NCI-H2196 treated with DMSO at 0.1 percent for 48 hours (cell line): ENCODE data around the gene USP37.

Experiments
- DNase-seq: peaks from one replicate; lab custom pipeline; 2025; ENCODE audit not compliant: unreplicated experiment; lab: John Stamatoyannopoulos, UW

USP37 gene, protein sequence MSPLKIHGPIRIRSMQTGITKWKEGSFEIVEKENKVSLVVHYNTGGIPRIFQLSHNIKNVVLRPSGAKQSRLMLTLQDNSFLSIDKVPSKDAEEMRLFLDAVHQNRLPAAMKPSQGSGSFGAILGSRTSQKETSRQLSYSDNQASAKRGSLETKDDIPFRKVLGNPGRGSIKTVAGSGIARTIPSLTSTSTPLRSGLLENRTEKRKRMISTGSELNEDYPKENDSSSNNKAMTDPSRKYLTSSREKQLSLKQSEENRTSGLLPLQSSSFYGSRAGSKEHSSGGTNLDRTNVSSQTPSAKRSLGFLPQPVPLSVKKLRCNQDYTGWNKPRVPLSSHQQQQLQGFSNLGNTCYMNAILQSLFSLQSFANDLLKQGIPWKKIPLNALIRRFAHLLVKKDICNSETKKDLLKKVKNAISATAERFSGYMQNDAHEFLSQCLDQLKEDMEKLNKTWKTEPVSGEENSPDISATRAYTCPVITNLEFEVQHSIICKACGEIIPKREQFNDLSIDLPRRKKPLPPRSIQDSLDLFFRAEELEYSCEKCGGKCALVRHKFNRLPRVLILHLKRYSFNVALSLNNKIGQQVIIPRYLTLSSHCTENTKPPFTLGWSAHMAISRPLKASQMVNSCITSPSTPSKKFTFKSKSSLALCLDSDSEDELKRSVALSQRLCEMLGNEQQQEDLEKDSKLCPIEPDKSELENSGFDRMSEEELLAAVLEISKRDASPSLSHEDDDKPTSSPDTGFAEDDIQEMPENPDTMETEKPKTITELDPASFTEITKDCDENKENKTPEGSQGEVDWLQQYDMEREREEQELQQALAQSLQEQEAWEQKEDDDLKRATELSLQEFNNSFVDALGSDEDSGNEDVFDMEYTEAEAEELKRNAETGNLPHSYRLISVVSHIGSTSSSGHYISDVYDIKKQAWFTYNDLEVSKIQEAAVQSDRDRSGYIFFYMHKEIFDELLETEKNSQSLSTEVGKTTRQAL

DNA sequence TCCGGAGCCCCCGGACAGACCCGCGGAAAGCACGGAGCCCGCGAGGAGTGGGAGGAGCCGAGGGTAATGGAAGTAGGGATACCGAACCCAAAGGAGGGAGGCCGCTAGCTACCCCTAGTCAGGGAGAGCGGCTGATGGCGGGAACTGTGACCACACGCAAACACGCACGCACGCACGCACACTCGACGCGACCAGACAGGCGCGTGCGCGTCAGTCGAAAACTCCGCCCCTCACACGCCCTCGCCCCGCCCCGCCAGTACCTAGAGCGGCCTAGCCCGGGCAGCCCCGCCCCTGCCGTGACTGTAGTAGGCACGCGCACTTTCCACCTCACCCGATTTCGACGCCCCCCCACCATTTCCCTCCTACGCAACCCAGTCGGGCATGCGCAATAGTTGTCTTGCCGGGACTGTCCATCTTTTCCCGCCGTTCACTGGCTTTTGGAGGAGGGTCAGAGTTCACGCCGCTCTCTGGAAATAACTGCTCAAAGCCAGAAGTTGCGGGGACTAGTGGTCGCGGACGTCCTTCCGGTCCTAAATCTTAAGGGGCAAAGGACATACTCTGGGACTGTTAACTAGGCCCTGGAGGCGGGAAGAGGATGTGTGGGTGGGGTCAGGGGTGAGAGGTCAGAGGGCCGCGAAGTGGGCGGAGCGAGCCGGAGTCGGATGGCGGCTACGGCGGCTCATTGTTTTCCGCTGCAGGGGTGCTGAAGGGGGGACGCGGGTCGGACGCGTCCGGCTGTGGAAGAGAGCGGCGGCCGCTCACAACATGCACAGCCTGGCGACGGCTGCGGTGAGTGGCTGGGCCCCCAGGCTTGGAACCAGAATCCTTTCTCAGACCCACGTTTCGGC lies at the start of gene USP37, which contains the start of gene CNOT9:
Gene USP37 (minus strand): TSS at position 162 of the 848 bp plus-strand sequence. CDS start 9,698 bp downstream, outside the sequence.
Gene CNOT9 (plus strand): TSS at position 650 of the 848 bp plus-strand sequence. CDS start 116 bp downstream, at position 766.
- DNase-seq = peak; percentile 99

DNA sequence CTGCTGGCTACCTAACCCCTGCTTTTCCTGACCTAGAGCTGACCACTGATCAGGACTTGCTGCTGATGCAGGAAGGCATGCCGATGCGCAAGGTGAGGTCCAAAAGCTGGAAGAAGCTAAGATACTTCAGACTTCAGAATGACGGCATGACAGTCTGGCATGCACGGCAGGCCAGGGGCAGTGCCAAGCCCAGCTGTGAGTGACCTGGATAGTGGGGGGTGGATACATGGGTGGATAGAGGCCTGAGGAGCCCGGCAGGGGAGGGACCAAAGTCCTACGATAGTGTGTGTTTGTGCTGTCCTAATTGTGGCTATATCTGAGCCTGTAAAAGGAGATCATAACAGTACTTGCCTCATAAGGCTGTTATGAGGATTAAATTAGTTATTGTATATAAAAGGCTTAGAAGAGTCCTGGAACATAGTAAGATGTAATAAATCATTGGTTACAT lies 47.7 kb upstream of the USP37 start:
- no peak for DNase-seq

DNA sequence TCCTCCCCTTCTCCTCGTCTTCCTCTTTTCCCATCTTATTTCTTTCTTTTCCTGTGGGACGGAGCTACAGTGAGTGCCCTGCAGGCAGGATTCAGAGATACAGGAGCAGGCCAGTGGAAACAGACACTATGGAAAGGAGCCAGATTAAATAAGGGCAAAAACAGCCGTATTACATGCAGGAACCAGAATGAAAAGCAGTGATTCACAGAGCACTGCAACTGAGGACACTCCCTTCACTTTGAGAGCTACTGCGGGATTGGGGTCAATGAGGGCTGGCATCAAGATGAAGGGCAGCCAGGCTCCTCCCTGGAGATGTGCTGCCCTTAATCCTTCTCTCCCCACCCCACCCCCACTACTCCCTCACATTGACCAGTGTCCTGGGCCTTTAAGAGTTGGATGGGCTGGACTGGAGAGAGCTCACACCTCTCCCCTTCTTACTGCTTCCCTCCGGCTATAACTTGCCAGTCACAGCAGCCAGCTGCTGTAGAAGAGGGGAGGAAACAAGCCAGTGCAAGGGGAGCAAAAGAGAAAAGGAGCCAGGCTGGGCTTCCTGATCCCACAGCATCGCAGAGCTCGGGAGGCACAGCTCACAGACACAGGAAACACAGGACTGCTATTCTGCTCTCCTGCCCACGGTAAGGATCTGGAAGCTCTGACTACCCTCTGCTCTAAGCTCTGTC lies 39.4 kb upstream of the USP37 start, which contains the start of gene PLCD4:
Gene PLCD4 (plus strand): TSS at position 464 of the 680 bp plus-strand sequence. CDS start 7,841 bp downstream, outside the sequence.
- peak; percentile 65 for DNase-seq

DNA sequence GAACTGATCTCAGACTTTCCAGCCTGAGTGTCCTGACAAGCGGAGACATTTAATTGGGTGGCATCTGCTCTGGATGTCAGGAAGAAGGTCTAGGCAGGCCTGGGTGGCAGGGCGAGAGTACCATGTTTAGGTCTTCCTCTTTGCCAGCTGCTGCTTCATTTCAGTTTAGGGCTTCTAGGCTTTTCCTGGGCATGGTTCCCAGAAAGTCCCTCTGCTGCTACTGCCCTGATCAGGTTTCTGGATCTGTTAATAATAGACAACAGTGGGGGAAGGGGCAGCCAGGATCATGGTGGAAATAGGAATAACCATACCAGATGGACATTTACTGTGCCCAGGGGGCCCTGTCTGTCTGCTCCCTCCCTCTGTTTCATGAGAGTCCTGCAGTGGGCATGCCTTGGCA lies 37.3 kb upstream of the USP37 start:
- peak; percentile 75 for DNase-seq

DNA sequence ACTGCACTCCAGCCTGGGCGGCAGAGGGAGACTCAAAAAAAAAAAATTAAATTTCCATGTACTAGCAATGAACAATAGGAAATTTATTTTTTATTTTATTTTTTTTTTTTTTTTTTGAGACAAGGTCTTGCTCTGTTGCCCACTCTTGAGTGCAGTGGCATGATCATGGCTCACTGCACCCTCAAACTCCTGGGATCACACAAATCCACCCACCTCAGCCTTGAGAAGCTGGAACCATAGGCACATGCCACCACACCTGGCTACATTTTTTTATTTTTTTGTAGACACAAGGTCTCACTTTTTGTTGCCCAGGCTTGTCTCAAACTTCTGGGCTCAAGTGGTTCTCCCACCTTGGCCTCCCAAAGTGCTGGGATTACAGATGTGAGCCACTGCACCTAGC lies 17.4 kb upstream of the USP37 start:
- no peak for DNase-seq

DNA sequence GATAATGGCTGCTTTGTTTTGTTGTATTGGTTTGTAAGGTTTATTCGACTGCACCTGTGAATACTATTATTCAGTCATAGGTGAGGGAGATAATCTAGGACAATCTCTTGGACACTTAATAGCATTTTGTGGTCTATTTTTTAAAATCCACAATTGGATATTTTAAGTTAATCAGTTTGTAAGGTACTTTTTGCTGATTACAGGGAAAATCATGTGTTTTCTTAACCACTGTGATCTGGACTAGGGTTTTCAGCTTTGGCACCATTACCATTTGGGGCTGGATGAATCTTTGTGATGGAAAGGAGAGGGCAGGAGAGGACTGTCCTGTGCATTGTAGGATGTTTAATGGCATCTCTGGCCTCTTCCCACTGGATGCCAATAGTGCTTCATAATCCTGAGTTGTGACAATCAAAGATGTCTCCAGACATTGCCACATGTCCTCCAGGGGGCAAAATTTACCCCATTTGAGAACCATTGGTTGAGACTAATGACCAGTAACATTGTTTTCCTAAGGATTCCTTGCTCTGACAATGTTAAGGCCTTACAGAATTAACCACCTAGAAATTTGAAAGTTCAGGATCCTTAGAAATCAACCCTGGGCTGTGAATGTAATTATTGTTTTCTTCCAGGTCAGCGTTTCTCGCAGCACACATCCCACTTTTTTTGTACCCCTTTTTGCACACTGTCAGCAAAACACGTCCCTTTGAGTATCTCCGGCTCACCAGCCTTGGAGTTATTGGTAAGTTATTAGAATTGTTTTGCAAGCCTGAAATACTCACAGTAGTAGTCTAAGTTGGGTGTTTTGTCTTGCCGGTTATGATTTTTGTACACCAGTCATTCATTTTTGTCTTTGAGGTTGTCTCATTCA lies 16.1 kb upstream of the USP37 start:
- no peak for DNase-seq

DNA sequence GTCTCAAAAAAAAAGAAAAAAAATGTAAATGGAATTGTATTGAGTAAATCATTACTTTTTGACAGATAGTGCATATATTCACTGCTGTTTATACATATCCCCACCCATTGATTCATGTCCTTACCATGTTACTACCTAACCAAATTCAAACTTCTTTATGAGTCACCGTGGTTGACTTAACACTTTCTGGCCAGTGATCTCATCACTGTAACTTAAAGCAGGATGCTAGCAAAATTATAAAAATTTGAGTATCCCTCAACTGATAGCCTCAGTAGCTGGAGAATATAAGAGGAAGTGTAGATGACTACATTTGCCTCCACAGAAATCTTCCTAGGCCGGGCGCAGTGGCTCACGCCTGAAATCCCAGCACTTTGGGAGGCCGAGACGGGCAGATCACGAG lies 13.9 kb upstream of the USP37 start:
- no peak for DNase-seq

DNA sequence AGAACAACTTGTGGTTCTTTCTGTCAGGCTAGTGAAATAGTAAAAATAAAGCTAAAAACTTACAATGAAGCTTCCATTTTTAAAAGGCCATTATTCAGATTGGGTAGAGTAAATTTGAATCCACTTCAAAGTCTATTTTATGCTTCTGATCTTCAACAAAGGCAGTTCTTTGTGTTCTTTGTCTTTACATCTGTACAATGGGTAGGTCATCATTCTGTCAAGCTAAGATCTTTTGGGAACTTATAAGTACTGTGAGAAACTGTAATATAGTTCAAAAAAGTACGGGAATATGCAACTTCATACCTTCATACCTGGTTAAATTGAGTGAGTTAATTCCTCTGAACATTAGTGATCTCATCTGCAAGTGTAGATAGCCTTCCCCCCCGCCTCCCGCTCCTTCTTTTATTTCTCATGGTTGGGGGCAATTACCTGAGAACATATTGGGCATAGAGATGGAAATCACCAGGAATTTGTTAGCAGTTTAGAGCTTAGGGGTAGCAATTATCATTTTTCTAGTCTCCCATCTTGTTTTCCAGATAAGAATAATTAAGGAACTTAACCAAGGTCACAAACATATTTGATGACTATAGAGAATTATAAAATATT lies 10.2 kb upstream of the USP37 start:
- no peak for DNase-seq

DNA sequence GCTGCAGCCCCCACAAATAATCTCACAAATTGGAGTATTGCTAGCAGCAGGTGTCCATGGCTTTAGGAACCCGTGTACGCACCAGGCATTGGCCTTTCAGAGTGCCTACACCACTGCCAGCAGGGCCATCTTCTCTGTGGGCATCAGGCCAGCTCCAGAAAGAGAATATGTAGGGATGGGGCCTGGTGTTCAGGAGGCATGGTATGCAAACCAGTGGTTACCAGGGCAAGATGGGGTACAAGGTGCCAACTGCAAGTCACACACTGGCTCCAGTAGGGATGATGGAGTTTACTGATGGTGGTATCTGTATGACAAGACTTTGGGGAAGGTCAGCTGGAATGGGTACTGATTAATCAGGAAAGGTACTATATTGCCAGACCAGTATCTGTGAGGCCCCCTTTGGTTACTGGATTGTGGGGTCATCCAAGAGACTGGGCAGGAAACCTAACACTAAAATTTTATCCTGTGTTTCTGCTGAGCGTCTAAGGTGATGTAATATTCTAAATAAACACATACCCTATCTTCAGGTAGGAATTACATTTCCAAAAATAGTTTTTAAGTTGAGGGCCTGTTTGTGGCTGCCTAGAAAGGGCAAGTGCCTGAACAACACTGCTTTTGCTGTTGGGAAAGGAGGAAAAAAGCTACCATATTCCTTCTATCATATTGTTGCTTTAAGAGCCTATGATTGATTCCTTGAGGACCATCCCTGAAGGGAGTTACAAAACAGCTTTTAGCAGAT lies 9.5 kb upstream of the USP37 start:
- DNase-seq = no peak

DNA sequence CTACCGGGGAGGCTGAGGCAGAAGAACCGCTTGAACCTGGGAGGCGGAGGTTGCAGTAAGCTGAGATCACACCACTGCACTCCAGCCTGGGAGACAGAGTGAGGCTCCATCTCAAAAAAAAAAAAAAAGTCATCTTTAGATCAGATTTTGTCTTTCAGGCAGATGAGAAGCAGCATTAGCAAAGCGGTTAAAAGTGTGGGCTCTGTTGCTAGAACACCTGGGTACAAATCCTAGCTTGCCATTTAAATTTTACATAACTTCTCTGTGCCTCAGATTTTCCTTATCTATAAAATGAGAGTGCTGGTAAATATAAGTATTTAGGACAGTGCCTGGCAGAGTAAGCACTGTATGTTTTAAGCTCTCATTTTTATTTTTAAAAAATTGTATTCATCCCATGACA lies 8.7 kb upstream of the USP37 start:
- DNase-seq = no peak

DNA sequence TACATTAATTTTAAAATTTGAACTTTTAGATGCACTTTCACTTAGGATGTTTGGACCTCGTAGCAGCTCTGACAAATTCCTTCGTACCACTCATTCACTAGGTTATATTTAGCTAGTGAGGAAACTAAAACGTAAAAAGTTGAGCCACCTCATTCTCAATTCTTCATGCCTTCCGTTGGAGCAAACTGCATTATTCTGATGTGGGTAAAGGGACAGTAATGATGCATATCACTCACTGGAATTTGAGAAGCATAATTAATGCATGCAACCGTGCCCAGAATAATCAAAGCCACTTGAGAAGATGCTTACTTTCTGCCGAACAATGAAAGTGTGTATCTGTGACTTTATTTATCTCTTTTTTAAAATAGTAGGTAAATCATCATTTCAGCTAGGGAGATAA lies 2.7 kb upstream of the USP37 start:
- no peak for DNase-seq

DNA sequence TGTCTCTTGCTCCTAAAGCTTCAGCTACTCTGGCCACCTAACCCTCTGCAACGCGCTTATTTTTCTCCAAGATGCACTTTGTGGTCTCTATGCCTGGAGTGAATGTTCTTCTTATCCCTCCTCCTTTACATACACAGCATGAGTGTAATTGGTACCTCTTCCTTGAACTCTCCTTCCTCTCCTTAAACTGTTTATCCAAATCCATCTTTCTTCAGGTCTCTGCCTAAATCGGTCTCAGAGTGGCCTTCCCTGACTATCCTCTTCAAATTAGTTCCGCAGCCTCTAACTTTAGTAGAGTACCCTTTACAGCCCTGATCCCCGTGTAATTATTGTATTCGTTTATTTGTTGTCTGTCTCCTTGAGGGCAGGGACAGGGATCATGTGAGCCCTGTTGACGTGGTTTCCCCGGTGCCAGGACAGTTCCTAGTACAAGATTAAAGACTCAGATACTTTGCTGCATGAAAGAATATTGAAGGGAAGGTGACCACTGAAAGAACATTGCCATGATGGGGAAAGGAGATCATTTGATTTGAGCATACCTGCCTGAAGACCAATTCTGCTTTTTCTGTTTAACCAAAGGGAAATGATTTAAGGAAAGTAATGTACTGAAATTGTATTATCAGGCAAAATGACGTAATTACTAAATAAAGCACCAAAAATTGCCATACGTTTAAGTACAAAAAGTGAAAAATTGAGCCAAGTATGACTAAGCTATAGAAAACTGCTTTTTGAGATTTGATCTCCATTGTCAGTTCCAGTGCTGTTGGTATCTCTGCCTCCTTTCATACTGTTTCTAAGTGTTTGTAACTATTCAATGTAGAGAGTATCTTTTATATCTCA lies 1.7 kb upstream of the USP37 start:
- DNase-seq = no peak

DNA sequence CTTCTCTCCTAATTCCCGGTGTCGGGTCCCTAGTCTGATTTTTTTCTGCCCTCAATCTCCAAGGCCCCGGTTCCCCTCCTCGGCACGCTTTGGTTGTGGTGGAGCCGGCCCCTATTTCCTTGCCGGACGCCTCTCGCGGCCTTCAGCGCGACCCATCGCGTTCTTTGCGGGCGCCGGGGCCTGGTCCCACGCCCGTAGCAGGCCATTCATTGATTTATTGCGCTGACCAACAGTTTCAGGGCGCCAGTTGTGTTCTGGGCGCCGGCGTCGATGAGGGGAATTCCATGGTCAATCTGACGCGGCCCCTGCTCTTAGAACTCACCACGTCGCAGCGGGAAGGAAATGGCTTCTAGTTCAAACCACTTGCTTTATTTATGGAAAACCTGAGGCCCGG lies 884 bp upstream of the USP37 start:
- DNase-seq = peak; percentile 44

DNA sequence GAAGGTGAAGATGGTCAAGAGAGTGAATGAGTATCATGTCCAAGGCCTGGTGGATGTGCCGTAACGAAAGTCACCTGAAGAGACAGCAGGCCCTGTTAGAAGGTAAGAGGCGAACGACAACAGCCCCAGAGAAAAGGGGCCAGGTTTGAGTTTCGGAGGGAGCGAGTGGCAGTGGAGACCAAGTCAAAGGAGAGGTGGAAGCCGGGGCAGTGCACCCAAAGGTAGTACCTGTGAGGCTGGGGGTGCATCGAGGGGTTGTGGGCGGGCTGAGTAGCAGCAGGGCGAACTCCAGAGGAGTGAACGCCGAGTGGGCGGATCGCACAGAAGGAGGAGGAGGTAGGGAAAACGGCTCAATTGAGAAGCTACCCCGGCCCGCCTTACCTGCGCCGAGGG lies 358 bp downstream of the USP37 start:
- DNase-seq = no peak

DNA sequence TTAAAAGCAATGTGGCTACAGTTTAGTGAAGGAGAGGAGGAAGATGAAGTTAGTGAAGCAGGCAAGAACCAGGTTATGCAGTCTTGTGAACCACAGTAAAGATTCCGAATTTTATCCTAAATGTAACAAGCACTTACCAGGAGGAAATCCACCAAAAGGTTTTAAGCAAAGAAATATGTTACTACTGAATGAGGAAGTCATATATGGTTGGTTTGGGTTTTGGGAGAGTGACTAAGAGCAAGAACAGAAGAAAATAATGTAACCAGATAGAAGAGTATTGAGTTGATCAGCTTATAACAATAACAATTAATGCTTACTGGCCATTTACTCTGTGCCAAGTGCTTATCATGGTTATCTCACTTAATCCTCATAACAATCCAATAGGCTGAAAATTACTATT lies 1.9 kb downstream of the USP37 start:
- DNase-seq = no peak

DNA sequence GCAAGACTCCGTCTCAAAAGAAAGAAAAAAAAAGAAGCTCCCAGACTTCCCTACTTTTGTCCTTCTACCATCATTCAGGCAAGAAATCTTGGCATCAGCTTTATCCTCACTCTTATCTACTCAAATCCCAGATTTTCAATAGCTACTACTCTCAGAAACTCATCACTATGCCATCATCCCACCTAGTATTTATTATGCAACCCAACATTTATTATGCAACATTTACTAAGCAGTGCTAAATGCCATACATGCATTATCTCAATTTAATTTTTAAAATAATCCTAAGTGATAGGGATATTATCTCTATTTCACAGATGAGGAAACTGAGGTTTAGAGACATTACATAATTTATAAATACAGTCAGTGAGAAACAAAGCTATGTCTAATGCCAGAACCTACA lies 4.1 kb downstream of the USP37 start:
- DNase-seq = no peak

DNA sequence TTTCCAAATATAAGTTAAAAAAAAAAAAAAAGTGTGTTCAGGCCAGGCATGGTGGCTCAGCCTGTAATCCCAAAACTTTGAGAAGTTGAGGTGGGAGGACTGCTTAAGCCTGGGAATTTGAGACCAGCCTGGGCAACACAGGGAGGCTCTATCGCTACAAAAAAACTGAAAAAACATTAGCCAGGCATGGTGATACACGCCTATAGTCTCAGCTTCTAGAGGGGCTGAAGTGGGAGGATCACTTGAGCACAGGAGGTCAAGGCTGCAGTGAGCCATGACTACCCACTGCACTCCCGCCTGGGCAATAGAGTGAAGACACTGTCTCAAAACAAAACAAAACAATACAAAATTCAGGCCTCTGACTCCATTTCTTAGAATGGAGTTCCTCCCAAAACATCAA lies 9.2 kb downstream of the USP37 start:
- DNase-seq = no peak
